ENCODE results near the gene HIVEP3.

GRCh38 chr1:41664861-41665640 is 253.7 kb downstream of the HIVEP3 start:
- TF ChIP-seq POLR2A (IDR thresholded peaks at IDR 0.05) (no peak), CTCF (IDR thresholded peaks at IDR 0.05) (no peak)

Measured in heart left ventricle (tissue), 13 donors.